Endothelial cell of umbilical vein (primary cell): ENCODE results near the gene ADNP. TPM values are rescaled to one million over a fixed set of nuclear protein-coding genes. Genes with fewer than 3 reads are reported as not detected.

ENCODE experiments used
- BruUV-seq: library from RNA; stranded (reverse); fragments of 400-500 nt; replicated peaks from 2 replicates; lab custom pipeline; 2021; lab: Mats Ljungman, UMichigan
- CTCF ChIA-PET: fragments of 300-600, 350-600 bp; sonication (Branson Sonifier 250); formaldehyde crosslinking; loops from one replicate; lab custom pipeline; 2021; ENCODE audit warnings: antibody characterized with exemption, inconsistent platforms; lab: Charles Lee
- POLR2A ChIA-PET: fragments of 300-600, 350-600 bp; sonication (Branson Sonifier 250); formaldehyde crosslinking; loops from one replicate; lab custom pipeline; 2021; ENCODE audit warnings: antibody characterized with exemption, inconsistent platforms; lab: Charles Lee
- DNase-seq: peaks from one replicate; pipeline ENCODE4 v3.0.0-alpha.2; 2011; ENCODE audit warnings: low read depth, low spot score
- FAIRE-seq: peaks from 2 replicates; lab custom pipeline; 2011; peaks lifted over from hg19 to GRCh38; lab: Jason Lieb, UNC
- H2AFZ ChIP-seq: 2 replicates; pipeline ENCODE4 v1.6.0; 2012; ENCODE audit warnings: low read depth, low read length, control low read depth, inconsistent platforms
- H3K27ac ChIP-seq: 2 replicates; pipeline ENCODE4 v1.5.1; 2011; ENCODE audit warnings: low read depth, mild to moderate bottlenecking, control low read depth, low read length, moderate library complexity; ENCODE audit not compliant: insufficient read depth
- H3K27me3 ChIP-seq, 2 experiments: 2 replicates each; pipeline versions ENCODE4 v1.6.0 to v1.6.1; 2011; ENCODE audit warnings: low read length in 2 of 2, mixed read lengths in 1 of 2; ENCODE audit not compliant: control insufficient read depth in 2 of 2, insufficient read depth in 2 of 2
- H3K36me3 ChIP-seq, 2 experiments: 2 replicates in 1 of 2; 3 replicates in 1 of 2; pipeline ENCODE4 v1.5.1; 2011; ENCODE audit warnings: low read length in 2 of 2, mild to moderate bottlenecking in 1 of 2, moderate library complexity in 1 of 2; ENCODE audit not compliant: control insufficient read depth in 2 of 2, insufficient read depth in 2 of 2; ENCODE audit errors: extremely low read depth in 1 of 2
- H3K4me1 ChIP-seq: 3 replicates; pipeline ENCODE4 v1.5.1; 2011; ENCODE audit warnings: mild to moderate bottlenecking, low read length; ENCODE audit not compliant: control insufficient read depth, insufficient read depth; ENCODE audit errors: extremely low read depth
- H3K4me2 ChIP-seq: 2 replicates; pipeline ENCODE4 v1.6.1; 2011; ENCODE audit warnings: low read length, control low read depth, mixed read lengths; ENCODE audit not compliant: insufficient read depth
- H3K4me3 ChIP-seq, 3 experiments: fragments of 200-600 bp in 1 of 3; sonication (generic), shearing (Covaris generic) in 1 of 3; replicated peaks in 1 of 3; 2 replicates each; pipeline ENCODE4 v1.5.1; 2011 to 2016; ENCODE audit warnings: control low read depth in 3 of 3, low read length in 3 of 3, mild to moderate bottlenecking in 2 of 3, inconsistent platforms in 1 of 3, low read depth in 1 of 3, moderate library complexity in 1 of 3; ENCODE audit not compliant: insufficient read depth in 1 of 3
- H3K79me2 ChIP-seq: 2 replicates; pipeline ENCODE4 v1.6.0; 2012; ENCODE audit warnings: low read length, inconsistent platforms; ENCODE audit not compliant: control insufficient read depth, insufficient read depth
- H3K9ac ChIP-seq: replicated peaks from 2 replicates; pipeline ENCODE3; 2011; ENCODE audit warnings: low read length, control low read depth; ENCODE audit not compliant: insufficient read depth; ENCODE audit errors: extremely low read depth
- H3K9me1 ChIP-seq: replicated peaks from 3 replicates; pipeline ENCODE4 v1.6.0; 2011; ENCODE audit warnings: mild to moderate bottlenecking, low read length; ENCODE audit not compliant: control insufficient read depth, insufficient read depth; ENCODE audit errors: extremely low read depth
- H3K9me3 ChIP-seq: replicated peaks from 2 replicates; pipeline ENCODE4 v1.5.1; 2012; ENCODE audit warnings: low read length, inconsistent platforms; ENCODE audit not compliant: control insufficient read depth, insufficient read depth
- H4K20me1 ChIP-seq: replicated peaks from 2 replicates; pipeline ENCODE3; 2011; ENCODE audit warnings: mild to moderate bottlenecking, low read length; ENCODE audit not compliant: control insufficient read depth, insufficient read depth; ENCODE audit errors: extremely low read depth
- CTCF ChIP-seq, 2 donors: IDR thresholded peaks; 1 replicate in 1 of 2; 2 replicates in 1 of 2; pipeline ENCODE4 v1.5.1; 2011; ENCODE audit warnings: low read length in 2 of 2, mild to moderate bottlenecking in 2 of 2, moderate library complexity in 2 of 2, control low read depth in 1 of 2, inconsistent platforms in 1 of 2, low read depth in 1 of 2; ENCODE audit not compliant: insufficient read depth in 1 of 2; ENCODE audit errors: extremely low read depth in 1 of 2
- EZH2 ChIP-seq: IDR thresholded peaks from 2 replicates; pipeline ENCODE4 v1.6.1; 2012; ENCODE audit warnings: borderline replicate concordance, low read depth, mild to moderate bottlenecking, moderate library complexity, low read length, inconsistent platforms; ENCODE audit not compliant: severe bottlenecking
- GATA2 ChIP-seq: IDR thresholded peaks from 2 replicates; pipeline ENCODE4 v1.7.0; 2011; ENCODE audit warnings: low read depth, mild to moderate bottlenecking, moderate library complexity, mixed read lengths, low read length; ENCODE audit not compliant: insufficient read length, insufficient read depth
- JUN ChIP-seq: IDR thresholded peaks from 2 replicates; pipeline ENCODE4 v1.6.1; 2011; ENCODE audit warnings: borderline replicate concordance, low read depth; ENCODE audit not compliant: insufficient read length, insufficient read depth
- MAX ChIP-seq: IDR thresholded peaks from 2 replicates; pipeline ENCODE4 v1.6.1; 2011; ENCODE audit not compliant: insufficient read depth, insufficient read length
- POLR2A ChIP-seq: IDR thresholded peaks from 2 replicates; pipeline ENCODE4 v1.6.1; 2012; ENCODE audit warnings: low read depth, mild to moderate bottlenecking, control low read depth, low read length
- POLR2AphosphoS5 ChIP-seq: IDR thresholded peaks from 2 replicates; pipeline ENCODE4 v1.6.1; 2012; ENCODE audit warnings: low read depth, mild to moderate bottlenecking, control low read depth, low read length, moderate library complexity; ENCODE audit not compliant: insufficient read depth
- dilution Hi-C: fragments of 300-500 bp; cut with MboI; formaldehyde crosslinking; loops from one replicate; pipeline ENCODE4 v1.15.0; 2019; ENCODE audit warnings: low sequenced_read_pairs; ENCODE audit not compliant: extremely low pct_ligation_motif_present
- intact Hi-C: fragments of 100-400 bp; cut with micrococcal nuclease; formaldehyde crosslinking; loops from one replicate; pipeline ENCODE4 v1.10.0; 2022
- polyA plus RNA-seq, 4 experiments: library from polyadenylated mRNA; depleted of rRNA in 3 of 4; stranded (reverse) in 3 of 4; unstranded in 1 of 4; fragments of >200 nt; gene quantifications; 2 replicates each; pipeline versions ENCODE4 v1.2.1 to v1.2.3, GENCODE V29; 2011 to 2012; ENCODE audit warnings: missing spikeins in 1 of 4
- total RNA-seq: library from RNA; stranded (reverse); gene quantifications from 2 replicates; pipeline ENCODE4 v1.2.3, GENCODE V29; 2021

ADNP gene
- total and polyA plus RNA-seq, 2 donors (not counting 3 experiments of a cell fraction or from before 2014, with no cell fraction given), result 17.8 to 66.0 TPM

- no peaks in the 10 kb centered on the region for H3K9me3 ChIP-seq
- BruUV-seq, result no TSS peak
- FAIRE-seq (no peak), DNase-seq (no peak)
- ChIA-PET POLR2A (no interaction called here), CTCF (no interaction called here)
- no peak overlapping the region for H3K4me2 ChIP-seq
- no peaks in the 10 kb centered on the region for H3K9me1 ChIP-seq
- intact Hi-C loops, result no loop called here
- no peaks in the 10 kb centered on the region for H3K27me3 ChIP-seq
- no peak overlapping the region for H2AFZ ChIP-seq
- H3K9ac ChIP-seq, result no peak overlapping the region
- no peak overlapping the region for H3K27ac ChIP-seq
- dilution Hi-C loops, result no loop called here
- no peaks in the 10 kb centered on the region for H3K4me1 ChIP-seq
- TF ChIP-seq POLR2A, result no peak
- no peak for TF ChIP-seq POLR2AphosphoS5
- TF ChIP-seq EZH2, result no peak
- no peak for TF ChIP-seq JUN
- TF ChIP-seq MAX, result no peak
- no peak for TF ChIP-seq CTCF (IDR thresholded peaks at IDR 0.05; ENCODE audit: extremely low read depth in 1 of 2, insufficient read depth in 1 of 2, low read depth in 1 of 2, low read length in 2 of 2)
- TF ChIP-seq GATA2, result no peak
- H3K36me3 ChIP-seq, result no peaks in the 10 kb centered on the region
- no peak overlapping the region for H3K4me3 ChIP-seq
- no peaks in the 10 kb centered on the region for H3K79me2 ChIP-seq
- H4K20me1 ChIP-seq, result no peaks in the 10 kb centered on the region
Observed at GRCh38 chr20:50856475-50857041, 74.7 kb downstream of the ADNP start.
